Ureter (tissue), 1 donor: ENCODE measurements around the gene WWP2. TPM values are rescaled to one million over a fixed set of nuclear protein-coding genes. Genes with fewer than 3 reads are reported as not detected.
"Not testable (repeated sequence)": the region's sequence is repeated elsewhere in the genome, so short reads cannot be mapped to it uniquely, and the experiment has no call there.

Experiments
- DNase-seq: peaks from one replicate; pipeline ENCODE4 v3.0.0-alpha.2; 2020; ENCODE audit warnings: low spot score
- total RNA-seq: library from RNA; stranded (reverse); gene quantifications from one replicate; pipeline ENCODE4 v1.2.4, GENCODE V29; 2023
- donor health status: DM: yes; HTN: yes; CAD: no.

WWP2 gene
- 97.8 TPM for total RNA-seq

DNA sequence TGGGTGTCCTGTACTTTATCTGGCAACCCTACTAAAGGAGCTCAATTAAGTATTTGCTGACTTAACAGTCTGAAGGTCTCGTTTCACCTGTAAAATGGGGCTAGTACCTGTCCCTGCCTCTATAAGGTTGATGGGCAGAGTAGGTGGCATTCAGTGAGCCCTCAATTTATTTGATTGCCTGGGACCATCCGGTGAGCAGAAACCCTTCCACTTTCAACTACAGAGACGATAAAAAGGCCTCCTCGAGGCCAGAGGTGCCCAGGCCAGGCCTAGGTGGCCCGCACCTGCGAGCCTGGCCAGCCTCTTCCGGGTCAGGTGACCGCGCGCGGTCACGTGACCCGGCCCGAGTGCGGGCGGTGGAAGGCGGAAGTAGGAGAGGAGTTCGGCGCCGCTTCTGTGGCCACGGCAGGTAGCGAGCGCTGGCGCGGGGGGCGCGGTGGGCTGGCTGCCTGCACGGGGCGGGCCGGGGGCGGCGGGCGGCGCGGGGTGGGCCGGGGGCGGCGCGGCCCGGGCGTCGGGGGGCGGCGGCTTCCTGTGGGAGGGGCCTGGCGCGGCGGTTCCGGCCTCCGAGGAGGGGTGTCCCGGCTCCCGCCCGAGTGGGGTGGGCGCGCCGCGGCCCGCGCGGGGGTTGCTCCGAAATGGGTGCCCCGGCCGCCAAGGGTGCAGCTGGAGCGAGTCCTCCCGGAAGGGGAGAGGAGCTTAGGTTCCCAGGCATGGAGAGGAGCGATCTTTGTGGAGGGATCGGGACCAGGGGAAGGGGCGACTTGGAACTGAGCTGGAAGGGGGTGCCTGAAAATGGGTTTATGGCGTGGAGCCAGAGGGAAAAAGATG is at the start of gene WWP2:
TSS of gene WWP2 (plus strand) at position 350 of the 831 bp plus-strand sequence. CDS start 24,679 bp downstream, outside the sequence.
- DNase-seq = peak; percentile 79

- no peak for DNase-seq
Measured at GRCh38 chr16:69712914-69713581, 49.1 kb upstream of the WWP2 start.

GRCh38 chr16:69717066-69717465 is 45.1 kb upstream of the WWP2 start:
- DNase-seq = no peak

GRCh38 chr16:69718111-69718764 is 43.9 kb upstream of the WWP2 start:
- no peak for DNase-seq

DNA sequence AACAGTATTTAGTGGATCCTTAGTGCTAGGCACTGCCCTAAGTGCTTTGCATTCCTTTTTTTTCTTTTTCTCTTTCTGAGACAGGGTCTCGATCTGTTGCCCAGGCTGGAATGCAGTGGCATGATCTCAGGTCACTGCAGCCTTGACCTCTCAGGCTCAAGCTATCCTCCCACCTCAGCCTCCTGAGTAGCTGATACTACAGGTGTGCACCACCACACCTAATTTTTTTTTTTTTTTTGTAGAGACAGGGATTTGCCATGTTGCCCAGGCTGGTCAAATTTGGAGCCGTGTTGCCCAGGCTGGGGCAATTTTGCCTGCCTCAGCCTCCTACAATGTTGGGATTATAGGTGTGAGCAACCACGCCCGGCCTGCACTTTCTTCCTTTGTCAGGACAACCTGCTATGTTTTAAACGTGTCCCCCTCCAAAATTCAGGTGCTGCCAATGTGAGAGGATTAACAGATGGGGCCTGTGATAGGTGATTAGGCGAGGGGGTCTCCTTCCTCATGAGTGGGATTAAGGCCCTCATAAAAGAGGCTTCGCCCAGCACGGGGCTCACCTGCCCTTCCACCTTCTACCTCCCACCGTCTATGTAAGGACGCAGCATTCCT is 41.2 kb upstream of the WWP2 start:
- no peak for DNase-seq

DNA sequence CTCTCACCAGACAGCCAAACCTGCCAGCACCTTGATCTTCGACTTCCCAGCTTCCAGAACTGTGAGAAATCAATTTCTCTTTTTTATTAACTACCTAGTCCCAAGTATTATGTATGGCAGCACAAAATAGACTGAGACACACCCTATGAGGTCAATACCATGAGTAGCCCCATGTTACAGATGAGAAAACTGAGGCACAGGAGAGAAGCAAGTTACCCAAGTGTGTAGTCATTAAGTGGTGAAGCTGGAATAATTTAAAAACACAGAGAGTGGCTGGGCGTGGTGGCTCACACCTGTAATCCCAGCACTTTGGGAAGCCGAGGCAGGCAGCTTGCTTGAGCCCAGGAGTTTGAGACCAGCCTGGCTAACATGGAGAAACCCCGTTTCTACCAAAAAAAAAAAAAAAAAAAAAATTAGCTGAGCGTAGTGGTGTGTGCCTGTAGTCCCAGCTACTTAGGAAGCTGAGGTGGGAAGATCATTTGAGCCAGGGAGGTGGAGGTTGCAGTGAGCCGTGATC is 40.6 kb upstream of the WWP2 start:
- DNase-seq = no peak

- DNase-seq = no peak
Measured at GRCh38 chr16:69724414-69724873, 37.7 kb upstream of the WWP2 start.

DNA sequence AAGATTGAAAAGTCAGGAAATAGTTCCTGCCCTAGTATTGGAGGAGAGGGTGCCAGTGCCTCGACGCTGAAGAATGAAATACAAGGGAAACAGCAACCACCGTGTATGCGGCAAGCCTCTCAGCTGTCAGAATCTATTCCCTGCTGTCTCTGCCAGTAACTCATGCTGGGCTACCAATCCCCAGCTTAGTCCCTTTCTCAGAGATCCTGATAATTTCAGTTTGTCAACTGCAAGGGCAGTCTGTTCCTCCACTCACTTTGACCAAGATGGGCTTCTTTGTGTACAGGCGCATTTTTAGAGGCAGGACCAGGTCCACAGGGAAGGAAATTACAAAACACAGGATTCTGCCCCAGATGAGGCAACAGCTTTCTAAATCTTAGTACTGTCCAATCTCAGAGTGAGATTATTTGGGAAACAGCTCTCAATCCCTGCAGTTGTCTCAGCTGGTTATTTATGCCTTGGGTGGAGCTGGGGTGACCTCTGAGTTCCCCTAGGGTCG is 37.1 kb upstream of the WWP2 start:
- no peak for DNase-seq

DNA sequence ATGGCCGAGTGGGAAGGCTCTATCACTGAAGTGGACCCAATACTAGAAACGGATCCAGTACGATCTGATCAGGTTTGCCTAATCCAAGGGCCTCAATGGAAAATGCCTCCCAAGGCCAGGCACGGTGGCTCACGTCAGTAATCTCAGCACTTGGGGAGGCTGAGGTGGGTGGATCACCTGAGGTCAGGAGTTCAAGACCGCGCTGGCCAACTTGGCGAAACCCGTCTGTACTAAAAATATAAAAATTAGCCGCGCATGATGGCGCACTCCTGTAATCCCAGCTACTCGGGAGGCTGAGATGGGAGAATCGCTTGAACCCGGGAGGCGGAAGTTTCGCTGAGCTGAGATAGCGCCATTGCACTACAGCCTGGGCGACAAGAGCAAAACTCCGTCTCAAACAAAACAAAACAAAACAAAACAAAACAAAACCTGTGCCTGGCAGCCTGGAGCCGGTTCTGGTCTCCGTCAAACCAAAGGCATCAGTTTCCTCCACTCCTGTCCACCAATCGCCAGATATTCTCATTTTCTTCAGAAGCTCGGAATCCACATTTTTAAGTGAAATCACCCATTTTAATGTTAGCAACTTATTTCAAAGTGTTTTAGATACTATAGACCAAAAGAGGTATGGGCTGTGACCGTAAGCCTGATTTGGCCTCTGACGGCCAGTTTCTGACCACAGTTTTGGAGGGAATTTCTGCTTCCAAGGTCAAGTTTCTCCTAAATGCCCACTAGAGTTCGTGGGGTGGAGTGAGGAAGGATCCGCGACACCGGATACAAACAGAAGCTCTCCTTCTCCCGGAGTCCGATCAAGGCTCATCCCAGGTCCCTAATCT is 36.4 kb upstream of the WWP2 start:
- no peak for DNase-seq

- DNase-seq = peak; percentile 95
Measured at GRCh38 chr16:69726313-69727060, 35.6 kb upstream of the WWP2 start, which contains the start of gene NQO1. NQO1 (minus strand) TSS chr16:69726560; CDS start chr16:69726439, 121 bp downstream.

- DNase-seq = no peak
Measured at GRCh38 chr16:69727916-69728270, 34.2 kb upstream of the WWP2 start.

GRCh38 chr16:69729030-69729429 is 33.1 kb upstream of the WWP2 start:
- not testable (repeated sequence) for DNase-seq

DNA sequence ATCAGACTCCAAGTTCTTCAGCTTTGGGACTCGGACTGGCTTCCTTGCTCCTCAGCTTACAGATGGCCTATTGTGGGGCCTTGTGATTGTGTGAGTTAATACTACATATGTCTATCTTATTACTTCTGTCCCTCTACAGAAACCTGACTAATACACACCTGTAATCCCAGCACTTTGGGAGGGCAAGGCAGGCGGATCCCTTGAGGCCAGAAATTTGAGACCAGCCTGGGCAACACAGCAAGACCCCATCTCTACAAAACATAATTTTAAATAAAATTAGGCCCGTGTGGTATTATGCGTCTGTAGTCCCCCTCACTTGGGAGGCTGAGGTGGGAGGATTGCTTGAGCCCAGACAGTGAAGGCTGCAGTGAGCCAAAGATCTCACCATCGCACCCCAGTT is 30.9 kb upstream of the WWP2 start:
- DNase-seq = not testable (repeated sequence)

DNA sequence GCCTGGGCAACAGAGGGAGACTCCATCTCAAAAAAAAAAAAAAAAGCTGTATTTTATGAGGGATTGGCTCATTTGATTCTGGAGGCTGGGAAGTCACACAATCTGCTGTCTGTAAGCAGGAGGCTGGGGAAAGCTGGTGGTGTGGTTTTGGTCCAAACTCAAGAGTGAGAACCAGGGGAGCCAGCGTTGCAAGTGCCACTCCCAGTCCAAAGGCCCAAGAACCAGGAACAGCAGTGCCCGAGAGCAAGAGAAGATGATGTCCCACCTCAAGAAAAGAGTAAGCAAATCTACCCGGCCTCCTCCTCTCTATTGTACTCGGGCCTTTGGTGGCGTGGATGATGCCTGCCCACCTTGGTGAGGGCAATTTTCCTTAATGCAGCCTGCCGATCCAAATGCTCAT is 30.0 kb upstream of the WWP2 start:
- DNase-seq = no peak

- DNase-seq = no peak
Measured at GRCh38 chr16:69741519-69741918, 20.6 kb upstream of the WWP2 start.

DNA sequence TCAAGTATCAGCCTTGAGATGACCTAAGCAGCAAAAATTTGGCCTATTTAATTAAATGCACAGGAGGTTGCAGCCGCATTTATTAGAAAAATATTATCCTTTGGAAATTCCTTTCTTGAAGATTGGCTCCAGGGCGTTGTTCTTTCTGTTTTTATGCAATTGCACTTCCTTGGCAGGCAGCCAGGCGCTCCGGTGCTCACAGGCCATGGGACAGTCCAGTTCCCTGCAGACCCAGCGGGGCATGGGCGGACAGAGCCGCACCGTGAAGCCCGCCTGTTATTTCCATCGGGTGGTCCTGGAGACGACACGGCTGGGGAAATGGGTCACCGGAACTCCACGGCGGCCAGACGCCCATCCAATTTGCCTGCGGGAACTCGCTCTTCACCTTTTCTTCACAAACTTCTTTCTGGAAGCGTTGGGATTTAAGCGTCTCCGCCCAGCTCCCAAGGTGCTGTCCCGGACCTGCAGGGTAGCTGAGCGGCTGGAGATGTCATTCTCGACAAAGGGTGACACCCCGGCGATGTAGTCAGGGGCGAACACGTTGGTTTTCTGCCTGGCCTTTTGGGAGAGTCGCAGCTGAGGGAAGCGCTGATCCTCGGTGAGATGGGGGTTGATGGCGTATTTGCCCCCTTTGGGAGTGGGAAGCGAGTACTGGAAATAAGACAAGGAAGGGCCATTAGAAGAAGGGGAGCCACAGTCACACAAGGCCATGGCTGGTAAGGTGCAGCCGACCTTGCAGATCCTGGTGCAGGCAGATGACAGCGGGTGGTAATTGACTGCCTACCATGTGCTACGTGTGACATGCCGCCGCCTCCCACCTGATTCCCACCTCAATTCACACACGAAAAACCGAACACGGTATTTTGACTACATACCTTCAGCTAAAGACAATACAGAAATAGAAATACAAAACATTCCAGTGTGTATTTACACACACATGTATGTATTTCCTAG is 19.9 kb upstream of the WWP2 start:
- peak; percentile 87 for DNase-seq

- no peak for DNase-seq
Measured at GRCh38 chr16:69744363-69745231, 17.5 kb upstream of the WWP2 start.

GRCh38 chr16:69745232-69745612 is 16.9 kb upstream of the WWP2 start:
- no peak for DNase-seq
